Measurements from ENCODE around the gene NR2F6. TPM values are rescaled to one million over a fixed set of nuclear protein-coding genes. Genes with fewer than 3 reads are reported as not detected.
"Not testable (repeated sequence)": the region's sequence is repeated elsewhere in the genome, so short reads cannot be mapped to it uniquely, and the experiment has no call there.

Gene NR2F6
- total and polyA plus RNA-seq, 5 donors from 2014 or later, result 0.52 to 3.2 (median 0.86) TPM

DNA sequence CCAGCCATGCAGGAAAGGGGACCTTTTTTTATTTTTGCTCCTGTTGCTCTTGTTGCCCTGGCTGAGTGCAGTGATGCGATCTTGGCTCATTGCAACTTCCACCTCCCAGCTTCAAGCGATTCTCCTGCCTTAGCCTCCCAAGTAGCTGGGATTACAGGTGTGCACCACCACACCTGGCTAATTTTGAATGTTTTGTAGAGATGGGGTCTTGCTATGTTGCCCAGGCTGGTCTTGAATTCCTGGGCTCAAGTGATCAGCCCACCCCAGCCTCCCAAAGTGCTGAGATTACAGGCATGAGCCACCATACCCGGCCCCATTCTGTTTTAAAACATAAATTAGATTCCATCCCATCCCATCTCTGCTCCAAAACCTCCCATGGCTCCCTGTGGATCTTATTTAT, 29.2 kb upstream of the NR2F6 start:
- not testable (repeated sequence) for H3K27ac Mint-ChIP-seq; H3K4me3 Mint-ChIP-seq; ATAC-seq (ENCODE audit: low read depth in 2 of 2); DNase-seq; H3K27ac ChIP-seq (ENCODE audit: insufficient read depth, low read length, poor library complexity, severe bottlenecking); H3K4me1 Mint-ChIP-seq; H3K4me1 ChIP-seq (ENCODE audit: control insufficient read depth, insufficient read depth, low read length, poor library complexity, severe bottlenecking); H3K27me3 ChIP-seq (ENCODE audit: control insufficient read depth, insufficient read depth, low read length); H3K9me3 Mint-ChIP-seq; H3K27me3 Mint-ChIP-seq; H3K4me3 ChIP-seq (ENCODE audit: low read depth, low read length); H3K9me3 ChIP-seq (ENCODE audit: control insufficient read depth in 2 of 2, low read length in 2 of 2)
- peaks cover 26% of the 10 kb centered on the region for H3K36me3 Mint-ChIP-seq
- peaks cover 61% of the 10 kb centered on the region for H3K36me3 ChIP-seq (ENCODE audit: control insufficient read depth, insufficient read depth, low read length)

- peaks cover 23% of the 10 kb centered on the region for H3K4me1 ChIP-seq (ENCODE audit: control insufficient read depth, insufficient read depth, low read length, poor library complexity, severe bottlenecking)
- Mint-ChIP-seq H3K4me3 (peak overlapping the region in 3 of 4 donors; percentile 38 to 56 (median 50)), H3K36me3 (peaks cover 7% of the 10 kb centered on the region), H3K27me3 (peaks cover 5% of the 10 kb centered on the region), H3K27ac (no peak overlapping the region), H3K4me1 (peaks cover 6 to 34% (median 12%) of the 10 kb centered on the region in 4 donors), H3K9me3 (no peaks in the 10 kb centered on the region)
- DNase-seq, result no peak
- no peaks in the 10 kb centered on the region for H3K9me3 ChIP-seq (ENCODE audit: control insufficient read depth in 2 of 2, low read length in 2 of 2)
- peaks cover 29% of the 10 kb centered on the region for H3K36me3 ChIP-seq (ENCODE audit: control insufficient read depth, insufficient read depth, low read length)
- ATAC-seq (ENCODE audit: low read depth in 2 of 2), result no peak
- no peaks in the 10 kb centered on the region for H3K27me3 ChIP-seq (ENCODE audit: control insufficient read depth, insufficient read depth, low read length)
- no peak overlapping the region for H3K27ac ChIP-seq (ENCODE audit: insufficient read depth, low read length, poor library complexity, severe bottlenecking)
- H3K4me3 ChIP-seq (ENCODE audit: low read depth, low read length), result no peak overlapping the region
Measured at GRCh38 chr19:17268754-17269153, 23.0 kb upstream of the NR2F6 start.

DNA sequence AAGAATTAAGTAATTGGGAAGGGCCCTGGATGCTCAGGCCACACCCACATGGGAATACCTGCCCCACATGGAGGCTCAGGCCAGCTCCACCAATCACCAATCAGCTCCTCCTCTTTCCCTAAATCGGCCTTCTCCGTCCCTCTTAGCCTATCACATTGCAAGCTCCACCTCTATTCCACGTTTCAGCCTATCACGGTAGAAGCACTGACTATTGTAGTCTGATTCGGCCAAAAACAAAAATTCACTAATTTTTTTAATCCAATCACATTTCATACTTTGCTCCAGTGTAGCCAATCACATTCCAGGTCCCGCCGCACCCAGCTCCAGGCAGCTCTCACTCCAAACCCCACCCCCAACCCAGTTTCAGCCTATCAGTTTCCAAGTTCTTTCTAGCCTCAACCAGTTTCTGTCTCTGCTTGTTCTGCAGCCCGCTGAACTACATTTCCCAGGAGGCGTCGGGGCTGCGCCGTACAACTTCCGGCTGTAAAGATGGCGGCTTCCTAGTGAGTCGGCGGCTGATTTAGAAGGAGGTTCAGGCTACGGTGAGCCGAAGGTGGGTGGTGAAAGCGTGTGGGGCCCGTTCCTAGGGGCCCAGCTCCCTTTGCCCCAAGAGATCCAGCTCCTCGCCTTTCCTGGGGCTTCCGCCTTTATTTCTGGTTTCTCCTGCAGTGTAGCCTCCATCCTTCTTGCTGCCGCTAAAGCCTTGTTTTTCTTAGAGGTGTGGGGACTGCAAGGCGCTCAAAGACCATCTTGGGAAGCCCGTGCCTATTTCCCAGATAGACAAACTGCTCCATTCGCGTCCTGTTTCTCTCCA, 21.5 kb upstream of the NR2F6 start, which contains the start of gene BABAM1:
TSS of gene BABAM1 (plus strand) at position 469 of the 814 bp plus-strand sequence. CDS start 1,364 bp downstream, outside the sequence.
- H3K27me3 ChIP-seq (ENCODE audit: control insufficient read depth, insufficient read depth, low read length), result no peaks in the 10 kb centered on the region
- peak within 1 kb of the TSS; percentile 90 for H3K4me3 ChIP-seq (ENCODE audit: low read depth, low read length)
- H3K27ac ChIP-seq (ENCODE audit: insufficient read depth, low read length, poor library complexity, severe bottlenecking), result peak within 1 kb of the TSS; percentile 77
- peaks cover 5% of the 10 kb centered on the region for H3K27me3 Mint-ChIP-seq
- ATAC-seq (ENCODE audit: low read depth in 2 of 2) (peak; percentile 93), DNase-seq (peak; percentile 95 to 99 (median 98))
- H3K4me3 Mint-ChIP-seq, result peak within 1 kb of the TSS; percentile 81 to 88 (median 87)
- H3K9me3 Mint-ChIP-seq, result no peaks in the 10 kb centered on the region
- H3K9me3 ChIP-seq (ENCODE audit: control insufficient read depth in 2 of 2, low read length in 2 of 2), result no peaks in the 10 kb centered on the region
- H3K27ac Mint-ChIP-seq, result peak within 1 kb of the TSS; percentile 56 to 89 (median 73)
- peaks cover 7% of the 10 kb centered on the region for H3K36me3 Mint-ChIP-seq
- peaks cover 6 to 34% (median 12%) of the 10 kb centered on the region in 4 donors for H3K4me1 Mint-ChIP-seq
- peaks cover 23% of the 10 kb centered on the region for H3K4me1 ChIP-seq (ENCODE audit: control insufficient read depth, insufficient read depth, low read length, poor library complexity, severe bottlenecking)
- peaks cover 22% of the 10 kb centered on the region for H3K36me3 ChIP-seq (ENCODE audit: control insufficient read depth, insufficient read depth, low read length)

DNA sequence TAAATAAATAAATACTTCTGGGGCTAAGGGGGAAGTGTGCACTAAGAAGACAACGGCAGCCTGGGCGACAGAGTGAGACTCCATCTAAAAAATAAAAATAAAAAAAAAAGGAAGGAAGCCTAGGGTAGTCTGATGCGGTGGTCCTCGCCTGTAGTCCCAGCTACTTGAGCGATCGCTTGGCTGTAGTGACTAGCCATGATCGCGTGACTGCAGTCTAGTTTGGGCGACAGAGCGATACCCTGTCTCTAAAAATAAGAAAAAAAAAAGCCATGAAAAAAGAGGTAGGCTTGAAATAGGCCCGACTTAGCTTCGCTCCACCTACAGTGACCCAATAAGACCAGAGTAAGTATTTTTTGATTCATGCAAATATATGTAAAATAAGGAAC, 20.9 kb upstream of the NR2F6 start:
- Histone ChIP-seq H3K4me3 (ENCODE audit: low read depth, low read length) (peak overlapping the region; percentile 55), H3K27me3 (ENCODE audit: control insufficient read depth, insufficient read depth, low read length) (no peaks in the 10 kb centered on the region), H3K9me3 (ENCODE audit: control insufficient read depth in 2 of 2, low read length in 2 of 2) (no peaks in the 10 kb centered on the region), H3K27ac (ENCODE audit: insufficient read depth, low read length, poor library complexity, severe bottlenecking) (peak overlapping the region; percentile 77), H3K4me1 (ENCODE audit: control insufficient read depth, insufficient read depth, low read length, poor library complexity, severe bottlenecking) (peaks cover 23% of the 10 kb centered on the region), H3K36me3 (ENCODE audit: control insufficient read depth, insufficient read depth, low read length) (peaks cover 16% of the 10 kb centered on the region)
- Mint-ChIP-seq H3K9me3 (no peaks in the 10 kb centered on the region), H3K36me3 (peaks cover 7% of the 10 kb centered on the region), H3K4me3 (peak overlapping the region; percentile 81 to 88 (median 87)), H3K4me1 (peaks cover 6 to 34% (median 12%) of the 10 kb centered on the region in 4 donors), H3K27ac (peak overlapping the region; percentile 56 to 76 (median 73)), H3K27me3 (peaks cover 5% of the 10 kb centered on the region)
- ATAC-seq (ENCODE audit: low read depth in 2 of 2) (no peak), DNase-seq (no peak)

DNA sequence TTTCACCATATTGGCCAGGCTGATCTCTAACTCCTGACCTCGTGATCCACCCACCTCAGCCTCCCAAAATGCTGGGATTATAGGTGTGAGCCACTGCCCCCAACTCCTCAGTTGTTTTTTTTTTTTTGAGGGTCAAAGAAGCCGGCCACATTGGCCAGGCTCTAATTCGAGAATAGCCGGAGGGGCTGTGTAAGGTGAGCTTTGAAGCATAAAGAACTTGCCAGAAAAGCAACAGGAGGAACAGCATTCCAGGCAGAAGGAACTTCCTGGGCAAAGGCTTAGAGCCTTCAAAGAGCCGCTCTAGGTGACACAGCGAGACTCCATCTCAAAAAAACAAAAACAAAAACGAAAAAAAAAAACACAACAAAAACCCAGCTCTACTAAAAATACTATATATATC, 20.3 kb upstream of the NR2F6 start:
- H3K4me3 Mint-ChIP-seq, result no peak overlapping the region
- ATAC-seq (ENCODE audit: low read depth in 2 of 2), result no peak
- H3K27ac Mint-ChIP-seq, result no peak overlapping the region

DNA sequence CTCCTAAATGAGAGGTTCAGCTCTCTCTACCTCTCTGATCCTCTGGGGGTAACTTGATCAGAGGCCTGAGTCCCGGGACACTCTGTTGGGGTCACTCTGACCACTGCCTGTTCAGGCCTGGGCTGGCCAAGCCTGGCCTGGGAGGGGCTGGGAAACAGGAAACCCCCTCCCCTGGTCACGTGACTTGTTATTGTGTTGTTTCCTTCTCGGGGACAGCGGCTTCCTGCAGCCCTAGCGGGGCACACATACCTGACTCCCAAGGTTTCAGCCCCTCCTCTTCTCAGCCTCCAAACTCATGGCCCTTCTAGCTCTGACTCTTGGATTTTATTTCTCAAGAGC, 18.9 kb upstream of the NR2F6 start, which contains the start of gene USHBP1:
TSS of gene USHBP1 (minus strand) at position 105 of the 339 bp plus-strand sequence. CDS start 446 bp downstream, outside the sequence.
- peaks cover 6% of the 10 kb centered on the region for H3K36me3 ChIP-seq (ENCODE audit: control insufficient read depth, insufficient read depth, low read length)
- DNase-seq (peak in 1 of 3 donors; percentile 57), ATAC-seq (ENCODE audit: low read depth in 2 of 2) (no peak)
- peak within 1 kb of the TSS; percentile 42 to 80 (median 50) for H3K27ac Mint-ChIP-seq
- peak within 1 kb of the TSS; percentile 28 for H3K27ac ChIP-seq (ENCODE audit: insufficient read depth, low read length, poor library complexity, severe bottlenecking)
- H3K4me1 Mint-ChIP-seq, result peaks cover 6 to 35% (median 17%) of the 10 kb centered on the region in 4 donors
- peaks cover 23% of the 10 kb centered on the region for H3K4me1 ChIP-seq (ENCODE audit: control insufficient read depth, insufficient read depth, low read length, poor library complexity, severe bottlenecking)
- no peak within 1 kb of the TSS for H3K4me3 ChIP-seq (ENCODE audit: low read depth, low read length)
- H3K27me3 ChIP-seq (ENCODE audit: control insufficient read depth, insufficient read depth, low read length), result no peaks in the 10 kb centered on the region
- no peaks in the 10 kb centered on the region for H3K9me3 Mint-ChIP-seq
- peaks cover 11% of the 10 kb centered on the region for H3K27me3 Mint-ChIP-seq
- H3K36me3 Mint-ChIP-seq, result no peaks in the 10 kb centered on the region
- no peaks in the 10 kb centered on the region for H3K9me3 ChIP-seq (ENCODE audit: control insufficient read depth in 2 of 2, low read length in 2 of 2)
- H3K4me3 Mint-ChIP-seq, result no peak within 1 kb of the TSS

More for the DNA sequence above, 20.3 kb upstream of the NR2F6 start:
- H3K27me3 Mint-ChIP-seq, result peaks cover 6% of the 10 kb centered on the region
- peaks cover 10% of the 10 kb centered on the region for H3K36me3 ChIP-seq (ENCODE audit: control insufficient read depth, insufficient read depth, low read length)
- H3K36me3 Mint-ChIP-seq, result peaks cover 4% of the 10 kb centered on the region
- peaks cover 6 to 31% (median 13%) of the 10 kb centered on the region in 4 donors for H3K4me1 Mint-ChIP-seq
- no peaks in the 10 kb centered on the region for H3K9me3 ChIP-seq (ENCODE audit: control insufficient read depth in 2 of 2, low read length in 2 of 2)
- no peak overlapping the region for H3K27ac ChIP-seq (ENCODE audit: insufficient read depth, low read length, poor library complexity, severe bottlenecking)
- no peaks in the 10 kb centered on the region for H3K27me3 ChIP-seq (ENCODE audit: control insufficient read depth, insufficient read depth, low read length)
- no peak overlapping the region for H3K4me3 ChIP-seq (ENCODE audit: low read depth, low read length)
- no peak for DNase-seq
- peaks cover 23% of the 10 kb centered on the region for H3K4me1 ChIP-seq (ENCODE audit: control insufficient read depth, insufficient read depth, low read length, poor library complexity, severe bottlenecking)
- H3K9me3 Mint-ChIP-seq, result no peaks in the 10 kb centered on the region

DNA sequence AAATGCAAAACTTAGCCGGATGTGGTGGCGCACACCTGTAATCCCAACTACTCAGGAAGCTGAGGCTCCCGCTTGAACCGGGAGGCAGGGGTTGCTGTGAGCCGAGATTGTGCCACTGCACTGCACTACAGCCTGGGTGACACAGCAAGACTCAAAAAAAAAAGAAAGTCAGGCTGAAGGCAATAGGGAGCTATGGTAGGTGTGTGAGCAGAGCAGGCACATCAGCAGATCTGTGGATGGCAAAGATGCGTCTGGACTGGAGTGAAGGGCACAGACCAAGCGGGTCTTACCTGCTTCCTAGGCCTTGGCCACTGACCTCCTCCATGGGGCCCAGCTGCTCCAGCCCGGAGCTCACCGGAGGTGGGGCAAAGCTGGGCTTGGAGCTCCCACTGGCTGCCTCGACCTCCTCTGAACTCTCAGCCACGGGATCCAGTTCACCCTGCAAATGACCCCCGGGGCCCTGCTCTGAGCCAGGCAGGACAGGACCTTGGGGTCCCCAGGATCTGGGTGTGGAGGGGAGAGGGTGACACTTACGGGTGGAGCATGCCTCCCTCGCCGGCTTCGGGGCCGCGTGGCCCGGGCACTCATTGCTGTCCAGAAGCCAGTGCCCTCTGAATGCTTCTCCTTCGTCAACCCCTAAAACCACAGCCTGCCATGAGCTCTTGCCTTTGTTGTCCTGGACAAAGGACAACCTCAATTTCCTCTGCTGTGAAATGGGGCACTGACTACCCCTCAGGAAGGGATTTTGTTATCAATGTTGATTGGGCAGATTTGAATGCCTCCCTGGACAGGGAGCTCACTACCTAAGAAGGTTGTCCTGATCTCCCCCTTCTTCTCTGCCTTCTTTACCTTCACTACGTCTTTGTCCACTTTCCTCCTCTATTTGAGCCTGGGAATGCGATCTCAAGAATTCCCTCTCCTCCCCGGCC, 18.3 kb upstream of the NR2F6 start:
- peak overlapping the region; percentile 42 to 80 (median 50) for H3K27ac Mint-ChIP-seq
- H3K36me3 Mint-ChIP-seq, result no peaks in the 10 kb centered on the region
- peaks cover 11% of the 10 kb centered on the region for H3K27me3 Mint-ChIP-seq
- H3K4me1 ChIP-seq (ENCODE audit: control insufficient read depth, insufficient read depth, low read length, poor library complexity, severe bottlenecking), result peaks cover 23% of the 10 kb centered on the region
- ATAC-seq (ENCODE audit: low read depth in 2 of 2), result no peak
- H3K4me3 ChIP-seq (ENCODE audit: low read depth, low read length), result no peak overlapping the region
- no peaks in the 10 kb centered on the region for H3K27me3 ChIP-seq (ENCODE audit: control insufficient read depth, insufficient read depth, low read length)
- H3K9me3 Mint-ChIP-seq, result no peaks in the 10 kb centered on the region
- DNase-seq, result no peak
- H3K36me3 ChIP-seq (ENCODE audit: control insufficient read depth, insufficient read depth, low read length), result peaks cover 2% of the 10 kb centered on the region
- no peak overlapping the region for H3K4me3 Mint-ChIP-seq
- peak overlapping the region; percentile 28 for H3K27ac ChIP-seq (ENCODE audit: insufficient read depth, low read length, poor library complexity, severe bottlenecking)
- H3K4me1 Mint-ChIP-seq, result peaks cover 6 to 35% (median 17%) of the 10 kb centered on the region in 4 donors
- no peaks in the 10 kb centered on the region for H3K9me3 ChIP-seq (ENCODE audit: control insufficient read depth in 2 of 2, low read length in 2 of 2)
